ENCODE measurements around the gene ZMYND19. TPM values are rescaled to one million over a fixed set of nuclear protein-coding genes. Genes with fewer than 3 reads are reported as not detected.

The ZMYND19 gene
- total RNA-seq, 4 donors from 2014 or later = 6.8 to 12.2 (median 10.7) TPM

DNA sequence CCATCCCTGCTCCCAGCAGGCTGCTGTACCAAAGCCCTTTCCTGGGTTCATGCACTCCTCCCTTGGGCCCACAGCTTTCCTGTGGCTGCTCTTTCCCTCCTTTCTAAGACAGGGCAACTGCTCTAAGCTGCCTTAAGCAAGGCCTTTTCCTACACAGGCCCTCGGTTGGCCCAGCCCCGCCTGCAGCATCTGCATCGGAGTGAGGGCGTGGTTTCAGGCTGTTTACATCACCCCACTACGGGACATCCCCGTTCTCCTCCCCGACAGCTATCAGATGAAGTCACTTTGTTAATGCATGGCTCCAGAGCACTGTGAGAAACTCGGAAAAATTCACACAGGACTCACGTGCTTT is 15.0 kb downstream of the ZMYND19 start:
- TF ChIP-seq, protein P1, sequence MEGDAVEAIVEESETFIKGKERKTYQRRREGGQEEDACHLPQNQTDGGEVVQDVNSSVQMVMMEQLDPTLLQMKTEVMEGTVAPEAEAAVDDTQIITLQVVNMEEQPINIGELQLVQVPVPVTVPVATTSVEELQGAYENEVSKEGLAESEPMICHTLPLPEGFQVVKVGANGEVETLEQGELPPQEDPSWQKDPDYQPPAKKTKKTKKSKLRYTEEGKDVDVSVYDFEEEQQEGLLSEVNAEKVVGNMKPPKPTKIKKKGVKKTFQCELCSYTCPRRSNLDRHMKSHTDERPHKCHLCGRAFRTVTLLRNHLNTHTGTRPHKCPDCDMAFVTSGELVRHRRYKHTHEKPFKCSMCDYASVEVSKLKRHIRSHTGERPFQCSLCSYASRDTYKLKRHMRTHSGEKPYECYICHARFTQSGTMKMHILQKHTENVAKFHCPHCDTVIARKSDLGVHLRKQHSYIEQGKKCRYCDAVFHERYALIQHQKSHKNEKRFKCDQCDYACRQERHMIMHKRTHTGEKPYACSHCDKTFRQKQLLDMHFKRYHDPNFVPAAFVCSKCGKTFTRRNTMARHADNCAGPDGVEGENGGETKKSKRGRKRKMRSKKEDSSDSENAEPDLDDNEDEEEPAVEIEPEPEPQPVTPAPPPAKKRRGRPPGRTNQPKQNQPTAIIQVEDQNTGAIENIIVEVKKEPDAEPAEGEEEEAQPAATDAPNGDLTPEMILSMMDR (IDR thresholded peaks at IDR 0.05; ENCODE audit: low read depth) = no peak

DNA sequence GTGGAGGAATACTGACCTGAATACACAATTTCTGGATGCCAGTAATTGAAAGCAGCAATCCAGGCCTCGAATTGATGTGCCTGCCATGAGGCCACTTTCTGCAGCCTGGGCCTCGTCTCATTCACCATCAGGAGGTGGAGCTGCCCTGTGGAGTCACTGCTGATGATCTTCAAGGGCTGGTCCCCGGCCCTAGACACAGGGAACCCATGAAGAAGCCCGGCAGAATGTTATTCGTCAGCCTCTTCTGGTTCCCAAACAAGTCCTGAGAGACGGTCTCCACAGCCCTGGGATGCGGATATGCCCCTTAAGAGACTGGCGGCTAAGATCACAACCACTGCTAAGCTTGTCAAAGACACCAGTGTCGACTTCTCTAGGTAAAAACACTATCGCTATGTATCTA is 16.1 kb downstream of the ZMYND19 start:
- TF ChIP-seq, protein P1 (IDR thresholded peaks at IDR 0.05; ENCODE audit: low read depth) = no peak

DNA sequence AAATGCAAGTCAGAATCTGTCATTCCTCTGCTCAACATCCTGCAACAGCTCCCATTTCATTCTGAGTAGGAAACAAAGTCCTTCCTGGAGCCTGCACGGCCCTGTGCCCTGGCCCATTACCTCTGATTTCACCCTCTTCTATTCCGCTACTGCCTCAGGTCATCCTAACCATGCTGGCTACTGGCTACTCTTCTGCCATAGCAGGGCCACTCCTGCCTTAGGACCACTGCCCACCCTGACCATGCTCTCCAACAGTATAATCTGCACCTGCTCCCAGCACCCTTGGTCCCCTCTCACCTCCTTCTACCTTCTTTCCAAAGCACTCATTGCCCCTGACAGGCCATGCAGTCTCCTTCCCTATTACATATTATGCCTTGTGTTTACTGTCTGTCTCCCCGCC is 19.7 kb downstream of the ZMYND19 start:
- TF ChIP-seq, protein P1 (IDR thresholded peaks at IDR 0.05; ENCODE audit: low read depth) = no peak

DNA sequence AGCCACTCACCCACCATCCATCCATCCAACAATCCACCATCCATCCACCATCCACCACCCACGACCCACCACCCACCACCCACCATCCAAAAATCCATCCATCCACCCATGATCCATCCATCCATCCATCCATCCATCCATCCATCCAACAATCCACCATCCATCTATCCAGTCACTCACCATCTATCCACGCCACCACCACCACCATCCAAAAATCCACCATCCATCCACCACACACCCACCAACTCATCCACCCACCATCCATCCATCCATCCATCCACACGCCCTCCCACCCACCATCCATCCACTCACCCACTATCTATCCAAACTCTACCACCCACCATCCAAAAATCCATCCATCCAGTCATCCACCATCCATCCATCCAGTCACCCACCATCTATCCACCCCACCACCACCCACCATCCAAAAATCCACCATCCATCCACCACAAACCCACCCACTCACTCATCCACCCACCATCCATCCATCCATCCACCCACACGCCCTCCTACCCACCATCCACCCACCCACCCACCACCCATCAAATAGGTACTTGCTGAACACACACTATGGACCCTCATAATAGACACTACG is 20.6 kb downstream of the ZMYND19 start:
- TF ChIP-seq, protein P1 (IDR thresholded peaks at IDR 0.05; ENCODE audit: low read depth) = no peak

DNA sequence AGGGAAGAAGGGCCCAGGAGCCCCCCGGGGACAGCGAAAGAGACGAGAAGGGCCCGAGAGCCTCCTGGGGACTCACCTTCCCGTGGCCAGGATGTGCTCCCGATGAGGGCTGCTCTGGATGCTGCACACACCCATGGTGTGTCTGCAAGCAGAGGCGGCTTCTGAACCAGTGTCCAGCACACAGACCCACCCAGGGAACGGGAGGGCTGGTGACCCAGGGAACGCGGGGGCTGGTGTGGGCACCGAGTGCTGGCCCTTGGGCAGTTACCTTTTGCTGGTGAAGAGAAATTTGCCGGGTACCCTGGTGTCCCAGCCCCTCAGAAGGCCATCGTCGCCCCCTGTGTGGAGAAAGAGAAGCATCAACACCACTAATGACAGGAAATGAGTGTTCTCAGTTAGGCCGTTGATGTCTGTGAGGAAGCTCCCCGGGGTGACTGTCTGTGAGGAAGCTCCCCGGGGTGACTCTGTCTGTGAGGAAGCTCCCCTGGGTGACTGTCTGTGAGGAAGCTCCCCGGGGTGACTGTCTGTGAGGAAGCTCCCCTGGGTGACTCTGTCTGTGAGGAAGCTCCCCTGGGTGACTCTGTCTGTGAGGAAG is 25.4 kb downstream of the ZMYND19 start:
- TF ChIP-seq, protein P1 (IDR thresholded peaks at IDR 0.05; ENCODE audit: low read depth) = no peak

DNA sequence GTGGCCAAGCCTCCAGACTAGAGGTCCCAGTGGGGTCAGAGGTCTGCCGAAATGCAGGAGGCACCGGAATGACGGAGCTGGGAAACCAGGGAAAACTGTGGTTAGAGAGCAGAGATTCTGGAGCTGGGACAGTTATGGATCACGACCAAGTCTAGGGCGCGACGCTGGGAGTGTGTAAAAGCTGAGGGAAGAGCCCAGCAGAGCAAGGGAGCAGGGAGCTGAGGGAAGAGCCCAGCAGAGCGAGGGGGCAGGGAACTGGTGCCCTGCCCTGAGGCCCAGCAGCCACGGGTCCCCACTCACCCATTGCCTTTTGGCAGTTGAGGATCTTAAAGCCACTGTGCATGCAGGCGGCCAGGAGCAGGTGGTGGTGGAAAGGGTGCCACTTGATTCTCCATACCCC is 26.2 kb downstream of the ZMYND19 start:
- TF ChIP-seq, protein P1 (IDR thresholded peaks at IDR 0.05; ENCODE audit: low read depth) = no peak

DNA sequence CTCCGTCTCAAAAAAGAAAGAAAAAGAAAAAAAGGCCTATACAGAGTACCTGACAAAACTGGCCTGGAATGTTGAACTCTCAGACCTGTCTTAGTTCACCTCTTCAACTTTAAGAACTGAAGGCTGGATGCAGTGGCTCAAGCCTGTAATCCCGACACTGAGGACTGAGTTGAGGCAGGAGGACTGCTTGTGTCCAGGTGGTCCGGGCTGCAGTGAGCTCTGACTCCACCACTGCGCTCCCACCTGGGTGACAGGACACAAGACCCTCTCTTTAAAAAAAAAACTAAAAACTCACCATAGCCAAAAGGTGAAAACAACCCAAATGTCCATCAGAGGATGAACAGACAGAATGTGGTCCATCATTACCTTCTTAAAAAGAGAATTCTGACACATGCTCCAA is 32.2 kb downstream of the ZMYND19 start:
- TF ChIP-seq, protein P1 (IDR thresholded peaks at IDR 0.05; ENCODE audit: low read depth) = no peak
